OCI-LY3 (cell line): Measurements from ENCODE around the gene PTGER4.
A peak's percentile ranks its signal among the peaks of the same experiment; 100 is the strongest.

Source experiments
- H2AFZ ChIP-seq: fragments of 200-600, 300-600 bp; shearing (Covaris generic); 2 replicates; pipeline ENCODE4 v1.6.0; 2014; ENCODE audit warnings: antibody characterized with exemption, low read depth, low read length
- H3K27ac ChIP-seq: fragments of 200-600, 300-600 bp; sonication (generic); 2 replicates; pipeline ENCODE4 v1.5.1; 2014; ENCODE audit warnings: mild to moderate bottlenecking, low read length, moderate library complexity, mixed read lengths
- H3K27me3 ChIP-seq: fragments of 200-600, 300-600 bp; sonication (generic); 2 replicates; pipeline ENCODE4 v1.6.1; 2014; ENCODE audit warnings: low read depth, low read length, mixed read lengths
- H3K36me3 ChIP-seq: fragments of 200-600, 300-600 bp; sonication (generic); replicated peaks from 2 replicates; pipeline ENCODE3; 2014; ENCODE audit warnings: low read depth, low read length, mixed read lengths
- H3K4me1 ChIP-seq: fragments of 300-600, 200-600 bp; sonication (generic); 2 replicates; pipeline ENCODE4 v1.6.1; 2014; ENCODE audit warnings: low read length, mixed read lengths
- H3K4me2 ChIP-seq: fragments of 200-600, 300-600 bp; sonication (generic); 2 replicates; pipeline ENCODE4 v1.6.1; 2014; ENCODE audit warnings: low read length, mixed read lengths
- H3K4me3 ChIP-seq: fragments of 300-600, 200-600 bp; sonication (generic); 2 replicates; pipeline ENCODE4 v1.5.1; 2014; ENCODE audit warnings: antibody characterized with exemption, mild to moderate bottlenecking, low read length, moderate library complexity
- H3K79me2 ChIP-seq: fragments of 300-600, 200-600 bp; shearing (Covaris generic); 2 replicates; pipeline ENCODE4 v1.6.1; 2014; ENCODE audit warnings: mild to moderate bottlenecking, low read length, mixed read lengths
- H3K9ac ChIP-seq: fragments of 300-600, 200-600 bp; shearing (Covaris generic); 2 replicates; pipeline ENCODE4 v1.6.0; 2014; ENCODE audit warnings: mild to moderate bottlenecking, low read length, moderate library complexity
- H3K9me3 ChIP-seq: fragments of 200-600, 300-600 bp; shearing (Covaris generic); 2 replicates; pipeline ENCODE4 v1.6.1; 2014; ENCODE audit warnings: low read length, mixed read lengths; ENCODE audit not compliant: insufficient read depth
- H4K20me1 ChIP-seq: fragments of 200-600, 300-600 bp; sonication (generic); 2 replicates; pipeline ENCODE4 v1.6.1; 2016; ENCODE audit warnings: low read length, mixed read lengths; ENCODE audit not compliant: insufficient read depth
- EZH2phosphoT487 ChIP-seq: fragments of 200-600 bp; shearing (Covaris generic); IDR thresholded peaks from 2 replicates; pipeline ENCODE4 v1.6.1; 2018; ENCODE audit warnings: antibody characterized with exemption, mixed run types, low read depth
- TF ChIP-seq, protein P1 (sequence below): fragments of 200-600, 300-600 bp; sonication (generic); IDR thresholded peaks from 2 replicates; pipeline ENCODE4 v1.5.1; 2014; ENCODE audit warnings: antibody characterized with exemption, low read length, low read depth

PTGER4 gene

DNA sequence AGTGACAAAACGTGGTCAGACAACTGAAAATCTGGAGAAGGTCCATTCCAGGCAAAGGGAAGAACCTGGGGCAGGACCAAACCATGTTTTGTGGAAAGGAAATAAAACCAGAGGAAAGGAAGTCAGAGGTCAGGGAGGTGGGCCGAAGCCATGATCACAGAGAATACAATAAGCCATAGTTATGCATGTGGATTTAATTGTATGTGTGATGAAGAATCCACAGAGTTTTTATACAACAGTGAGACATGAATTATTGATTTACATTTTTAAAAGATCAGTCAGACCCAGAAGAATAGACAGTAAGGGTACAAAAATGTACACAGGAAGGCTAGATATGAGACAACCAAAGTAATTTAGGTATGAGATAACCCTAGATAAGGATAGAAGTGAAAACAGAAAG is 55.3 kb downstream of the PTGER4 start:
- Histone ChIP-seq H3K9me3 (no peaks in the 10 kb centered on the region), H4K20me1 (no peaks in the 10 kb centered on the region), H3K9ac (no peak overlapping the region), H2AFZ (no peak overlapping the region), H3K4me2 (peak overlapping the region; percentile 13; the same call in 1 of the 2 replicates), H3K4me1 (peaks cover 16% of the 10 kb centered on the region), H3K27me3 (no peaks in the 10 kb centered on the region), H3K36me3 (no peaks in the 10 kb centered on the region), H3K4me3 (no peak overlapping the region), H3K27ac (no peak overlapping the region), H3K79me2 (no peaks in the 10 kb centered on the region)
- TF ChIP-seq, protein P1, sequence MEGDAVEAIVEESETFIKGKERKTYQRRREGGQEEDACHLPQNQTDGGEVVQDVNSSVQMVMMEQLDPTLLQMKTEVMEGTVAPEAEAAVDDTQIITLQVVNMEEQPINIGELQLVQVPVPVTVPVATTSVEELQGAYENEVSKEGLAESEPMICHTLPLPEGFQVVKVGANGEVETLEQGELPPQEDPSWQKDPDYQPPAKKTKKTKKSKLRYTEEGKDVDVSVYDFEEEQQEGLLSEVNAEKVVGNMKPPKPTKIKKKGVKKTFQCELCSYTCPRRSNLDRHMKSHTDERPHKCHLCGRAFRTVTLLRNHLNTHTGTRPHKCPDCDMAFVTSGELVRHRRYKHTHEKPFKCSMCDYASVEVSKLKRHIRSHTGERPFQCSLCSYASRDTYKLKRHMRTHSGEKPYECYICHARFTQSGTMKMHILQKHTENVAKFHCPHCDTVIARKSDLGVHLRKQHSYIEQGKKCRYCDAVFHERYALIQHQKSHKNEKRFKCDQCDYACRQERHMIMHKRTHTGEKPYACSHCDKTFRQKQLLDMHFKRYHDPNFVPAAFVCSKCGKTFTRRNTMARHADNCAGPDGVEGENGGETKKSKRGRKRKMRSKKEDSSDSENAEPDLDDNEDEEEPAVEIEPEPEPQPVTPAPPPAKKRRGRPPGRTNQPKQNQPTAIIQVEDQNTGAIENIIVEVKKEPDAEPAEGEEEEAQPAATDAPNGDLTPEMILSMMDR, result no peak

DNA sequence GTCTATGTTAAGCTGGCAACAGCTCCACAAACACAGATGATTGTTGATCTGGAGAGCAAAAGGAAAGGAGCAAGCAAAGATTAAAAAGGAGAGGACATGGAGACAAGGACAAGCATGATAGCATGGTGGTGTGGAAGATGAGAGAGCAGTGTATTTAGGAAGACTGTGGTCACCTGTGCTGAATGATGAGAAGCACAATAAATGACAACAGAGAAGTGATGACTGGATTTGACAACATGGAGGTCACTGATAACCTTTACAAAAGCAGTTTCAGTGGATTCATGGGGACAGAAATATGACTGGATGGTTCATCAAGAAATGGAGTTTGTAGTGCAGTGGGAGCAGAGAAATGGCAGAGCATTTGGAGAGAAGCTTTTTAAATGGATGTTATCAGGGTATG is 55.9 kb downstream of the PTGER4 start:
- Histone ChIP-seq H3K4me1 (peaks cover 16% of the 10 kb centered on the region), H3K27ac (no peak overlapping the region), H3K36me3 (peaks cover 5% of the 10 kb centered on the region), H3K27me3 (no peaks in the 10 kb centered on the region), H3K9ac (no peak overlapping the region), H2AFZ (no peak overlapping the region), H4K20me1 (no peaks in the 10 kb centered on the region), H3K79me2 (no peaks in the 10 kb centered on the region), H3K4me2 (no peak overlapping the region), H3K4me3 (no peak overlapping the region), H3K9me3 (no peaks in the 10 kb centered on the region)
- no peak for TF ChIP-seq EZH2phosphoT487
- TF ChIP-seq, protein P1, result no peak

DNA sequence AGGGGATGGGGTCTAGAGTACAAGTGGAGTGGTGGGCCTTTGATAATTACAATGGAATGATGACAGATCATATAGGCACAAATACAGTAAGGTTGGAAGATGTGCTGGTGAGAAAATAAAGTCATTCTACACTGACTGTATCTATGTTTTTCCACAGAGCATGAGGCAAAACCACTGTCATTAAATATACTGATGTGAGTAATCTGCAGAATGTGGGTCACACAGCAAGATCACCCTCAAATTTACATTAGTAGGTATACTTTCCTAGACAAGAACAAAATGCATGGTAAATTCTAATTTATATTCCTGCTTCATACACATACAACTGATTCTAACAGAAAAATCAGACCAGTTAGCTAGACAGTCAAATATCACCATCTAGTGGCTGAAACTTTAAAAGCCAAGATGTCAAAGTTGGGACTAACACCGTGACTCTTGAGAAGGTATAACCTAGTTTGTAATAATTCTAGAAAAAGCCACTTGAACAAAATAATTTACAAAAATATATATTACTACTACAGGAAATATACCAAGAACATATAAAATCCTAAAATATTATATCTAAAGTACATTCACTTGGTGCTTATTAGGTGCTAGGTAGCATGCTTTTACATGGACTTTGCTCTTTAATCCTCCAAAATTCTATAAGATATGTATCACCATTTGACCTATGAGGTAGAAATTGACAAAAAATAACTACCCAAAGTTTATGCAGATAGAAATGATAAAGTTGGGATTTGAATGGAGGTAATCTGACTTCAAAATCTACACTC is 56.6 kb downstream of the PTGER4 start:
- Histone ChIP-seq H4K20me1 (no peaks in the 10 kb centered on the region), H3K9ac (no peak overlapping the region), H3K4me3 (no peak overlapping the region), H3K27ac (no peak overlapping the region), H3K79me2 (no peaks in the 10 kb centered on the region), H3K4me1 (peaks cover 16% of the 10 kb centered on the region), H3K27me3 (no peaks in the 10 kb centered on the region), H3K36me3 (peaks cover 12% of the 10 kb centered on the region), H2AFZ (no peak overlapping the region), H3K4me2 (no peak overlapping the region), H3K9me3 (no peaks in the 10 kb centered on the region)
- no peak for TF ChIP-seq EZH2phosphoT487
- TF ChIP-seq, protein P1, result peak; percentile 67

DNA sequence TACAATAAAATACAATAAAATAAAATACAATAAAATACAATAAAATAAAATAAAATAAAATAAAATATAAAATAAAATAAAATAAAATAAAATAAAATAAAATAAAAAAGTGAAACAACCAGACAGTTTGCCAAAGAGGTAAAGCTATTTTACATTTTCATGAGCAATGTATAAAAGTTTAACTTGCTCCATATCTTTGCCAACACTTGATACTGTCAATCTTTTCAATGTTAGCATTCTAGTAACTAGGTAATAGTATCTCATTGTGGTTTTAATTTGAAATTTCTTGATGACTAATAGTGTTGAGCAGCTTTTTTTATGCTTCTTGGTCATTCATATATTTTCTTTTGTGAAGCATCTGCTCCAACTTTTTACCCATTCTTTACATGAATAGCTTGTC is 58.8 kb downstream of the PTGER4 start:
- Histone ChIP-seq H3K9me3 (no peaks in the 10 kb centered on the region), H3K4me3 (no peak overlapping the region), H3K27me3 (no peaks in the 10 kb centered on the region), H3K27ac (no peak overlapping the region), H3K9ac (no peak overlapping the region), H3K4me1 (peaks cover 16% of the 10 kb centered on the region), H3K36me3 (peaks cover 14% of the 10 kb centered on the region), H2AFZ (no peak overlapping the region), H3K4me2 (no peak overlapping the region), H4K20me1 (no peaks in the 10 kb centered on the region), H3K79me2 (no peaks in the 10 kb centered on the region)
- TF ChIP-seq, protein P1, result no peak
- no peak for TF ChIP-seq EZH2phosphoT487
